ENCODE data around the gene HAND1.

GRCh38 chr5:154466147-154466546 is 11.9 kb downstream of the HAND1 start:
- no peak for TF ChIP-seq EZH2 (IDR thresholded peaks at IDR 0.05)
- TF ChIP-seq POLR2AphosphoS5 (IDR thresholded peaks at IDR 0.05; ENCODE audit: borderline replicate concordance, low read depth, low read length) = no peak
